Uterus (tissue), 4 donors: ENCODE results near the gene EEF1AKMT2. TPM values are rescaled to one million over a fixed set of nuclear protein-coding genes. Genes with fewer than 3 reads are reported as not detected.
"Not testable (repeated sequence)": the region's sequence is repeated elsewhere in the genome, so short reads cannot be mapped to it uniquely, and the experiment has no call there.

ENCODE experiments used
- DNase-seq, 2 donors: peaks; one replicate each; pipeline ENCODE4 v3.0.0-alpha.2; 2019 to 2020
- H3K27ac ChIP-seq, 2 donors: fragments of 200-600 bp; sonication (generic); 1 replicate in 1 of 2; 2 replicates in 1 of 2; pipeline ENCODE4 v1.5.1; 2016 to 2018
- H3K27me3 ChIP-seq, 2 donors: fragments of 200-600 bp; sonication (generic); one replicate each; pipeline ENCODE4 v1.5.1; 2018 to 2019; ENCODE audit warnings: control low read depth in 1 of 2
- H3K36me3 ChIP-seq, 2 donors: fragments of 200-600 bp; sonication (generic); one replicate each; pipeline ENCODE4 v1.5.1; 2019; ENCODE audit warnings: control low read depth in 1 of 2
- H3K4me1 ChIP-seq, 2 donors: fragments of 200-600 bp; sonication (generic); one replicate each; pipeline ENCODE4 v1.5.1; 2018 to 2019; ENCODE audit warnings: control low read depth in 1 of 2
- H3K4me3 ChIP-seq, 2 donors: fragments of 200-600 bp; sonication (generic); 1 replicate in 1 of 2; 2 replicates in 1 of 2; pipeline ENCODE4 v1.5.1; 2018 to 2019; ENCODE audit warnings: mild to moderate bottlenecking in 1 of 2
- H3K9me3 ChIP-seq, 2 donors: fragments of 200-600 bp; sonication (generic); one replicate each; pipeline ENCODE4 v1.5.1; 2019; ENCODE audit warnings: control low read depth in 1 of 2
- POLR2A ChIP-seq, 2 donors: fragments of 450-650 bp; IDR thresholded peaks; one replicate each; pipeline ENCODE4 v1.6.1; 2016; ENCODE audit warnings: antibody characterized with exemption in 2 of 2, mild to moderate bottlenecking in 1 of 2, moderate library complexity in 1 of 2
- intact Hi-C: fragments of 100-400 bp; cut with DNase I; formaldehyde crosslinking; loops from one replicate; pipeline ENCODE4 v1.15.1; 2023; ENCODE audit warnings: low total_unique reads
- total RNA-seq, 4 donors: library from RNA; depleted of rRNA in 3 of 4; stranded (reverse); fragments of >200 nt in 3 of 4; gene quantifications; one replicate each; pipeline versions ENCODE4 v1.1.0 to v1.2.4, GENCODE V29; 2014 to 2023
- TF ChIP-seq, protein P1 (sequence below), 4 experiments: fragments of 200-600 bp in 2 of 4; fragments of 450-650 bp in 2 of 4; sonication (generic) in 2 of 4; IDR thresholded peaks; one replicate each; pipeline ENCODE4 v1.5.1; 2016 to 2019; ENCODE audit warnings: antibody characterized with exemption in 4 of 4, mild to moderate bottlenecking in 2 of 4, moderate library complexity in 1 of 4
- donor health status: DM: yes; HTN: yes; CAD: no.

The EEF1AKMT2 gene
- total RNA-seq, 4 donors from 2014 or later: 17.9 to 60.6 (median 40.7) TPM

- DNase-seq: no peak
- intact Hi-C loops: no loop called here
- TF ChIP-seq POLR2A (IDR thresholded peaks at IDR 0.05): no peak
- TF ChIP-seq, protein P1, sequence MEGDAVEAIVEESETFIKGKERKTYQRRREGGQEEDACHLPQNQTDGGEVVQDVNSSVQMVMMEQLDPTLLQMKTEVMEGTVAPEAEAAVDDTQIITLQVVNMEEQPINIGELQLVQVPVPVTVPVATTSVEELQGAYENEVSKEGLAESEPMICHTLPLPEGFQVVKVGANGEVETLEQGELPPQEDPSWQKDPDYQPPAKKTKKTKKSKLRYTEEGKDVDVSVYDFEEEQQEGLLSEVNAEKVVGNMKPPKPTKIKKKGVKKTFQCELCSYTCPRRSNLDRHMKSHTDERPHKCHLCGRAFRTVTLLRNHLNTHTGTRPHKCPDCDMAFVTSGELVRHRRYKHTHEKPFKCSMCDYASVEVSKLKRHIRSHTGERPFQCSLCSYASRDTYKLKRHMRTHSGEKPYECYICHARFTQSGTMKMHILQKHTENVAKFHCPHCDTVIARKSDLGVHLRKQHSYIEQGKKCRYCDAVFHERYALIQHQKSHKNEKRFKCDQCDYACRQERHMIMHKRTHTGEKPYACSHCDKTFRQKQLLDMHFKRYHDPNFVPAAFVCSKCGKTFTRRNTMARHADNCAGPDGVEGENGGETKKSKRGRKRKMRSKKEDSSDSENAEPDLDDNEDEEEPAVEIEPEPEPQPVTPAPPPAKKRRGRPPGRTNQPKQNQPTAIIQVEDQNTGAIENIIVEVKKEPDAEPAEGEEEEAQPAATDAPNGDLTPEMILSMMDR (IDR thresholded peaks at IDR 0.05): no peak
- no peak overlapping the region for H3K4me3 ChIP-seq
- no peak overlapping the region for H3K27ac ChIP-seq
- H3K36me3 ChIP-seq: no peaks in the 10 kb centered on the region
- H3K9me3 ChIP-seq: no peaks in the 10 kb centered on the region
- peaks cover 0 to 10% of the 10 kb centered on the region in 2 donors for H3K4me1 ChIP-seq
- H3K27me3 ChIP-seq: no peaks in the 10 kb centered on the region
Measured at GRCh38 chr10:124792998-124793352, 1.3 kb upstream of the EEF1AKMT2 start.

DNA sequence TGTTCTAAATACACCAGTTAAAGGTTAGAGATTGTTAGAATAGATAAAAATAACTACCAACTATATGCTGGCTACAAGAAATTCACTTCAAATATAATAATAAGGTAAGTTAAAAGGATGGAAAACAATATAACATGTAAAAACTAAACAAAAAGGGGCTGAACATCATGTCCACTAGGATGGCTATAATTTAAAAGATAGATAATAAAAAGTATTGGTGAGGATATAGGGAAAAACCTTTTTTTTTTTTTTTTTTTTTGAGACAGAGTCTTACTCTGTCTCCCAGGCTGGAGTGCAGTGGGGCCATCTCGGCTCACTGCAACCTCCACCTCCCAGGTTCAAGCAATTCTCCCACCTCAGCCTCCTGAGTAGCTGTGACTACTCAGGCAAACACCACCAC is 8.8 kb downstream of the EEF1AKMT2 start:
- DNase-seq, H3K36me3 ChIP-seq, H3K9me3 ChIP-seq, H3K27ac ChIP-seq, intact Hi-C loops, H3K4me1 ChIP-seq, H3K4me3 ChIP-seq, H3K27me3 ChIP-seq: not testable (repeated sequence)

DNA sequence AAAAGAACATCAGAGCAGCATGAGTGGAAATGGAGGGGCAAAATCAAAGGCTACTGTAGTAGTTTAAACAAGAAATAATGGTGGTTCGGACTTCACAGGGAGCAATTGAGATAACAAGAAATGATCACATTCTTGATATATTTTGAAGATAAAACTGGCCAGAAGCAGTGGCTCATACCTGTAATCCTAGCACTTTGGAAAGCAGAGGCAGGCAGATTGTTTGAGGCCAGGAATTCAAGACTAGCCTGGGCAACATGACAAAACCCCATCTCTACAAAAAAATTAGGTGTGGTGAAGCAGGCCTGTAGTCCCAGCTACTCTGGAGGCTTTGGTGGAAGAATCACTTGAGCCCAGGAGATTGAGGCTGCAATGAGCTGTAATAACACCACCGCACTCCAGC is 22.9 kb downstream of the EEF1AKMT2 start:
- no peak for TF ChIP-seq POLR2A (IDR thresholded peaks at IDR 0.05)
- TF ChIP-seq, protein P1 (IDR thresholded peaks at IDR 0.05): no peak
- intact Hi-C loops: no loop called here
- no peaks in the 10 kb centered on the region for H3K4me1 ChIP-seq
- no peaks in the 10 kb centered on the region for H3K9me3 ChIP-seq
- H3K27ac ChIP-seq: no peak overlapping the region
- H3K36me3 ChIP-seq: no peaks in the 10 kb centered on the region
- H3K27me3 ChIP-seq: no peaks in the 10 kb centered on the region
- no peak for DNase-seq
- H3K4me3 ChIP-seq: no peak overlapping the region

DNA sequence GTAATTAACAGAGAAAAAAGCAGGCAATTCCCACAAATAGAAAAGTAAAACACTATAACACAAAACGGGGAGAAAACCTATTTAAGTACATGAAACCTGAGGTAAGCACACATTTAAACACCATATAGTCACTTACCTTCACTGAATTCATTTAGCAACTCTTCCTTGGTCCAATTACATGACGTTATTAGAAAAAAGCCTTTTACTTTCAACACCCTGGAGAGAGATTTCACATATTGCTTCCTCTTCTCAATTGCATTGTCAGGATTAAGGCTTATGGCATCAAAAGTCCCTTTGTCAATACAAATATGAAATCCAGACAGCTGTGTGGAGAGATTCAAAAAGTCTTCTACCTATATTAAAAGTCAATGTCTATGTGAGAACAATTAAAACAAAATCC is 26.4 kb downstream of the EEF1AKMT2 start:
- Histone ChIP-seq H3K36me3 (no peaks in the 10 kb centered on the region), H3K4me1 (no peaks in the 10 kb centered on the region), H3K27ac (no peak overlapping the region), H3K9me3 (no peaks in the 10 kb centered on the region), H3K4me3 (no peak overlapping the region), H3K27me3 (no peaks in the 10 kb centered on the region)
- no peak for DNase-seq
- intact Hi-C loops: no loop called here
- no peak for TF ChIP-seq POLR2A (IDR thresholded peaks at IDR 0.05)
- TF ChIP-seq, protein P1 (IDR thresholded peaks at IDR 0.05): no peak

DNA sequence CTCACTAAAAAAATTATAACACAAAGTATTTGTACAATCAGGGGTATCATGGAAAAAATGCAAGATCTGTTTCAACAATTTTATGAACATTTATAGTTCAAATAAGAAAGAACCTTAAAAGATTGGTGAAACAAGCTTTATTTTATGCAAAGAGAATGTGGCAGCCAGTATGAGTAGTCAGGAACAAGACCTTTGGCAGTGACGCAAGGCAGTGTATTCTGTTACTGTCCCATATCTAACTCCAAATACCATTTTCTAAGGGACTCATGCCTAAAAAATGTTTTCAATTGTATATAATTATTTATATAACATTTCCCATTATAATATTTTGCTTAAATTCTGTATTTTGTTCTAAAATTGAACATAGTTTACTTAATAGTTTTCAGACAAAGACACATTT is 28.4 kb downstream of the EEF1AKMT2 start:
- intact Hi-C loops: no loop called here
- Histone ChIP-seq H3K27ac (no peak overlapping the region), H3K9me3 (no peaks in the 10 kb centered on the region), H3K36me3 (no peaks in the 10 kb centered on the region), H3K4me3 (no peak overlapping the region), H3K27me3 (no peaks in the 10 kb centered on the region), H3K4me1 (no peaks in the 10 kb centered on the region)
- no peak for DNase-seq
- no peak for TF ChIP-seq POLR2A (IDR thresholded peaks at IDR 0.05)
- TF ChIP-seq, protein P1 (IDR thresholded peaks at IDR 0.05): no peak

GRCh38 chr10:124762281-124762680 is 29.4 kb downstream of the EEF1AKMT2 start:
- DNase-seq: no peak
- Histone ChIP-seq H3K36me3 (no peaks in the 10 kb centered on the region), H3K4me3 (no peak overlapping the region), H3K27me3 (no peaks in the 10 kb centered on the region), H3K9me3 (no peaks in the 10 kb centered on the region), H3K4me1 (no peaks in the 10 kb centered on the region), H3K27ac (no peak overlapping the region)
- no peak for TF ChIP-seq POLR2A (IDR thresholded peaks at IDR 0.05)
- TF ChIP-seq, protein P1 (IDR thresholded peaks at IDR 0.05): no peak
- intact Hi-C loops: no loop called here
